K562 (cell line): ENCODE data around the gene LILRA6. TPM values are rescaled to one million over a fixed set of nuclear protein-coding genes. Genes with fewer than 3 reads are reported as not detected.

Experiments
- ATF7 ChIP-seq: fragments of 450-650 bp; IDR thresholded peaks from 2 replicates; pipeline ENCODE4 v1.7.1; 2014; ENCODE audit warnings: mild to moderate bottlenecking, moderate library complexity
- EHMT2 ChIP-seq: fragments of 450-650 bp; IDR thresholded peaks from 2 replicates; pipeline ENCODE4 v1.6.1; 2018; ENCODE audit warnings: antibody characterized with exemption
- ERF ChIP-seq: fragments of 450-650 bp; formaldehyde crosslinking; IDR thresholded peaks from 2 replicates; pipeline ENCODE4 v1.4.0; 2020; ENCODE audit warnings: mild to moderate bottlenecking, mixed read lengths
- EWSR1 ChIP-seq: fragments of 450-650 bp; IDR thresholded peaks from 2 replicates; pipeline ENCODE4 v1.6.1; 2018; ENCODE audit warnings: borderline replicate concordance, mild to moderate bottlenecking, low read depth, moderate library complexity; ENCODE audit not compliant: partially characterized antibody
- FOXJ3 ChIP-seq: sonication (generic); formaldehyde crosslinking; IDR thresholded peaks from 2 replicates; pipeline ENCODE4 v1.4.0; 2020; ENCODE audit warnings: mild to moderate bottlenecking, missing genetic modification reagents
- GABPA ChIP-seq: fragments of 200-800 bp; sonication (Bioruptor generic); conservative IDR thresholded peaks from 2 replicates; pipeline ENCODE4 v1.6.1; 2016; ENCODE audit warnings: low read depth, missing genetic modification characterization, missing compliant biosample characterization
- GTF2F1 ChIP-seq: IDR thresholded peaks from 2 replicates; pipeline ENCODE4 v1.6.1; 2011; ENCODE audit warnings: low read depth, low read length, improper control_type of control experiment
- KDM1A ChIP-seq, 2 experiments: fragments of 450-650 bp; IDR thresholded peaks; 2 replicates each; pipeline ENCODE4 v1.6.1; 2016; ENCODE audit warnings: mild to moderate bottlenecking in 2 of 2
- KLF16 ChIP-seq: IDR thresholded peaks from 2 replicates; pipeline ENCODE4 v1.6.1; 2016; ENCODE audit warnings: antibody characterized with exemption
- NFXL1 ChIP-seq: fragments of 450-650 bp; formaldehyde crosslinking; IDR thresholded peaks from 2 replicates; pipeline ENCODE4 v1.4.0; 2021; ENCODE audit warnings: mild to moderate bottlenecking
- PRPF4 ChIP-seq: fragments of 200-400 bp; formaldehyde crosslinking; IDR thresholded peaks from one replicate; pipeline ENCODE4 v1.6.1; 2017; ENCODE audit warnings: low read length, low read depth, mild to moderate bottlenecking; ENCODE audit not compliant: insufficient read depth, poor library complexity, severe bottlenecking
- SAP30 ChIP-seq: fragments of 200-600 bp; sonication (generic); IDR thresholded peaks from 2 replicates; pipeline ENCODE4 v1.6.1; 2012; ENCODE audit warnings: borderline replicate concordance, low read depth, mild to moderate bottlenecking, moderate library complexity, low read length, control low read depth, inconsistent platforms; ENCODE audit not compliant: insufficient read depth, poor library complexity, severe bottlenecking
- SRSF7 ChIP-seq: fragments of 200-400 bp; formaldehyde crosslinking; optimal IDR thresholded peaks from 2 replicates; pipeline ENCODE3; 2017; ENCODE audit warnings: mild to moderate bottlenecking, low read depth, low read length
- TAL1 ChIP-seq: fragments of 450-650 bp; IDR thresholded peaks from 2 replicates; pipeline ENCODE4 v1.6.1; 2016; ENCODE audit warnings: mild to moderate bottlenecking
- ZFP36 ChIP-seq: fragments of 150-350 bp; IDR thresholded peaks from 2 replicates; pipeline ENCODE4 v1.6.1; 2018; ENCODE audit warnings: low read length, low read depth; ENCODE audit not compliant: partially characterized antibody
- ZKSCAN1 ChIP-seq: fragments of 150-350 bp; IDR thresholded peaks from 2 replicates; pipeline ENCODE4 v1.6.1; 2016; ENCODE audit warnings: low read depth, low read length
- ZNF133 ChIP-seq: fragments of 250-450 bp; sonication (Bioruptor Pico); IDR thresholded peaks from 2 replicates; pipeline ENCODE4 v1.4.0; 2020; ENCODE audit warnings: mild to moderate bottlenecking
- ZNF316 ChIP-seq: fragments of 450-650 bp; IDR thresholded peaks from 2 replicates; pipeline ENCODE4 v1.6.1; 2016
- ZNF431 ChIP-seq: sonication (generic); formaldehyde crosslinking; IDR thresholded peaks from 2 replicates; pipeline ENCODE4 v1.8.0; 2022; ENCODE audit warnings: mild to moderate bottlenecking, missing genetic modification reagents
- ZNF583 ChIP-seq: fragments of 250-450 bp; sonication (Bioruptor Pico); IDR thresholded peaks from 2 replicates; pipeline ENCODE4 v1.4.0; 2020
- polyA plus RNA-seq, 8 experiments: library from polyadenylated mRNA; depleted of rRNA in 4 of 8; stranded (reverse) in 5 of 8; unstranded in 3 of 8; fragments of >200 nt; fragmentation: Nextera tagmentation in 2 of 8; fragmentation: Illumina TruSeq in 1 of 8; extraction: Ambion mirVana in 2 of 8; extraction: Trizol in 1 of 8; gene quantifications; 2 replicates each; pipeline versions ENCODE4 v1.2.1 to v1.2.3, GENCODE V29; 2011 to 2014; ENCODE audit warnings: inconsistent platforms in 1 of 8, missing spikeins in 1 of 8
- total RNA-seq, 7 experiments: library from RNA; depleted of rRNA in 6 of 7; stranded (reverse); fragments of >200 nt in 6 of 7; fragmentation: Illumina TruSeq in 2 of 7; extraction: Trizol in 2 of 7; gene quantifications; 2 replicates each; pipeline versions ENCODE4 v1.2.1 to v1.2.3, GENCODE V29; 2011 to 2021; ENCODE audit warnings: low replicate concordance in 1 of 7
- TF ChIP-seq, protein P1 (sequence below), 2 experiments: fragments of 450-650 bp in 1 of 2; sonication (generic) in 1 of 2; formaldehyde crosslinking in 1 of 2; IDR thresholded peaks in 1 of 2; conservative IDR thresholded peaks in 1 of 2; 2 replicates each; pipeline versions ENCODE4 v1.6.1 to v1.8.1; 2016 to 2023; ENCODE audit warnings: mild to moderate bottlenecking in 2 of 2, moderate library complexity in 2 of 2, inconsistent platforms in 1 of 2, missing genetic modification reagents in 1 of 2
- TF ChIP-seq, protein P2 (sequence below): fragments of 450-650 bp; formaldehyde crosslinking; IDR thresholded peaks from 2 replicates; pipeline ENCODE4 v1.4.0; 2022; ENCODE audit warnings: mild to moderate bottlenecking, moderate library complexity
- TF ChIP-seq, protein P3 (sequence below): fragments of 450-650 bp; conservative IDR thresholded peaks from 2 replicates; pipeline ENCODE4 v1.6.1; 2016; ENCODE audit warnings: missing genetic modification characterization, low read depth, mild to moderate bottlenecking, control low read depth, missing compliant biosample characterization
- TF ChIP-seq, protein P4 (sequence below): fragments of 250-450 bp; sonication (Bioruptor Pico); IDR thresholded peaks from 2 replicates; pipeline ENCODE4 v1.4.0; 2020; ENCODE audit warnings: borderline replicate concordance

The LILRA6 gene
- total and polyA plus RNA-seq, 9 of the 15 experiments (the other 6 are each of a cell fraction or from before 2014, with no cell fraction given), result 0.03 TPM; not detected in 8

DNA sequence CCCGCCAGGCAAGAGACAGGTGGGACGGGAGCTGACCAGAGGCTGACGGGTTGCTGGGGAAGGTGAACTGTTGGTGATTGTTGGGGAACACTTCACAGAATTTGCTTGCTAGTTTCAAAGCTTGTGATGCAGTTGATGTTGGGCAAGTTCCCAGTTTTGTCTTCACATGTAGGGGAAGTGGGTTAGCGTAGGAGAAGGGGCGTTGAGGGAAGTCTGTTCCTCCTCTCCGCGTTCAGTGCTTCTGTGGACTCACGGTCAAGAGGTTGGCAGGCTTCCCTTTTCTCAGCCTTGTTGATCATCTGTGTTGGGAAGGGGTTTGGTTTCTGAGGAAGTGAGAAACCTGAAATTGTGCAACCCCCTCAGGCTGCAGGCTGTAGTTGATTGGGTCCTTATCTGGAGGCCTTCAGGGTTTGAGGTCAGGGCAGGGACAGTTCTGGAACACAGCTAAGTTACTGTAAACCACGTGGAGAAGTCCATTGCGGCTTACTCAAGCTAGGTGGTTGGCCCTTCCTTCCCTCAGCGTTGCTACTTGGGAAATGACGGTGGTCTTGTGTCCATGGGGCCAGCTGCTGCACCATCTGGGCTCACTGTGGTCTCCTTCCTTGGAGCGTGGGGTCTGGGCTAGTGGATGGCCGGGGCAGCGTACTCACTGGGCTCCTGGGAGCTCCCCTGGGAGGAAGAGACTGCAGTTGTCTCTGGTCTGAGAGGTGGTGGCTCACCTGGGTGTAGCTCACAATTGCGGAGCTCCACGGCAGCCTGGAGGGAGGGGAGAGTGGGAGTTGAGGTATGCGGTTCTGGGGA is 34.4 kb downstream of the LILRA6 start (continued):
- TF ChIP-seq ERF (peak; percentile 88), KLF16 (peak; percentile 91), EHMT2 (peak; percentile 74), ZNF583 (peak; percentile 55; the same call in 1 of the 2 replicates), PRPF4 (no peak), KDM1A (IDR thresholded peaks at IDR 0.05) (peak; percentile 78 to 84), GTF2F1 (no peak; the same call in 1 of the 2 replicates), FOXJ3 (CRISPR knock-in tag) (peak; percentile 93), ATF7 (peak; percentile 85; the same call in 1 of the 2 replicates), ZNF316 (no peak), ZNF431 (CRISPR knock-in tag) (peak; percentile 72; the same call in 1 of the 2 replicates), SRSF7 (no peak), SAP30 (no peak), ZFP36 (peak; percentile 47), NFXL1 (CRISPR knock-in tag) (0 out of 2 replicates have a peak, but pooled peaks have one; percentile 54), EWSR1 (peak; percentile 95), ZKSCAN1 (peak; percentile 15; the same call in 1 of the 2 replicates), GABPA (tag) (peak; percentile 70), TAL1 (peak; percentile 87), ZNF133 (CRISPR knock-in tag) (no peak)
- TF ChIP-seq, protein P1, sequence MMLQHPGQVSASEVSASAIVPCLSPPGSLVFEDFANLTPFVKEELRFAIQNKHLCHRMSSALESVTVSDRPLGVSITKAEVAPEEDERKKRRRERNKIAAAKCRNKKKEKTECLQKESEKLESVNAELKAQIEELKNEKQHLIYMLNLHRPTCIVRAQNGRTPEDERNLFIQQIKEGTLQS (IDR thresholded peaks at IDR 0.05), result peak; percentile 81
- TF ChIP-seq, protein P1 (CRISPR knock-in tag; conservative IDR thresholded peaks at IDR 0.05), result peak; percentile 74
- TF ChIP-seq, protein P2, sequence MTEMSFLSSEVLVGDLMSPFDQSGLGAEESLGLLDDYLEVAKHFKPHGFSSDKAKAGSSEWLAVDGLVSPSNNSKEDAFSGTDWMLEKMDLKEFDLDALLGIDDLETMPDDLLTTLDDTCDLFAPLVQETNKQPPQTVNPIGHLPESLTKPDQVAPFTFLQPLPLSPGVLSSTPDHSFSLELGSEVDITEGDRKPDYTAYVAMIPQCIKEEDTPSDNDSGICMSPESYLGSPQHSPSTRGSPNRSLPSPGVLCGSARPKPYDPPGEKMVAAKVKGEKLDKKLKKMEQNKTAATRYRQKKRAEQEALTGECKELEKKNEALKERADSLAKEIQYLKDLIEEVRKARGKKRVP (CRISPR knock-in tag), result no peak; the same call in 1 of the 2 replicates
- TF ChIP-seq, protein P3, sequence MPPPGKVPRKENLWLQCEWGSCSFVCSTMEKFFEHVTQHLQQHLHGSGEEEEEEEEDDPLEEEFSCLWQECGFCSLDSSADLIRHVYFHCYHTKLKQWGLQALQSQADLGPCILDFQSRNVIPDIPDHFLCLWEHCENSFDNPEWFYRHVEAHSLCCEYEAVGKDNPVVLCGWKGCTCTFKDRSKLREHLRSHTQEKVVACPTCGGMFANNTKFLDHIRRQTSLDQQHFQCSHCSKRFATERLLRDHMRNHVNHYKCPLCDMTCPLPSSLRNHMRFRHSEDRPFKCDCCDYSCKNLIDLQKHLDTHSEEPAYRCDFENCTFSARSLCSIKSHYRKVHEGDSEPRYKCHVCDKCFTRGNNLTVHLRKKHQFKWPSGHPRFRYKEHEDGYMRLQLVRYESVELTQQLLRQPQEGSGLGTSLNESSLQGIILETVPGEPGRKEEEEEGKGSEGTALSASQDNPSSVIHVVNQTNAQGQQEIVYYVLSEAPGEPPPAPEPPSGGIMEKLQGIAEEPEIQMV, result no peak
- TF ChIP-seq, protein P4, sequence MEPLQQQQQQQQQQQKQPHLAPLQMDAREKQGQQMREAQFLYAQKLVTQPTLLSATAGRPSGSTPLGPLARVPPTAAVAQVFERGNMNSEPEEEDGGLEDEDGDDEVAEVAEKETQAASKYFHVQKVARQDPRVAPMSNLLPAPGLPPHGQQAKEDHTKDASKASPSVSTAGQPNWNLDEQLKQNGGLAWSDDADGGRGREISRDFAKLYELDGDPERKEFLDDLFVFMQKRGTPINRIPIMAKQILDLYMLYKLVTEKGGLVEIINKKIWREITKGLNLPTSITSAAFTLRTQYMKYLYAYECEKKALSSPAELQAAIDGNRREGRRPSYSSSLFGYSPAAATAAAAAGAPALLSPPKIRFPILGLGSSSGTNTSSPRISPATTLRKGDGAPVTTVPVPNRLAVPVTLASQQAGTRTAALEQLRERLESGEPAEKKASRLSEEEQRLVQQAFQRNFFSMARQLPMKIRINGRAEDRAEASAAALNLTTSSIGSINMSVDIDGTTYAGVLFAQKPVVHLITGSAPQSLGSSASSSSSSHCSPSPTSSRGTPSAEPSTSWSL (CRISPR knock-in tag), result no peak
